GM10266 (cell line): ENCODE measurements around the gene ABCG2.

Experiments used
- DNase-seq: peaks from one replicate; pipeline ENCODE4 v3.0.0; 2012; ENCODE audit errors: extremely low spot score
- TF ChIP-seq, protein P1 (sequence below): IDR thresholded peaks from 2 replicates; pipeline ENCODE4 v1.5.1; 2012; ENCODE audit warnings: mild to moderate bottlenecking, low read depth; ENCODE audit not compliant: control insufficient read depth, insufficient read depth; ENCODE audit errors: missing control alignments

The ABCG2 gene

DNA sequence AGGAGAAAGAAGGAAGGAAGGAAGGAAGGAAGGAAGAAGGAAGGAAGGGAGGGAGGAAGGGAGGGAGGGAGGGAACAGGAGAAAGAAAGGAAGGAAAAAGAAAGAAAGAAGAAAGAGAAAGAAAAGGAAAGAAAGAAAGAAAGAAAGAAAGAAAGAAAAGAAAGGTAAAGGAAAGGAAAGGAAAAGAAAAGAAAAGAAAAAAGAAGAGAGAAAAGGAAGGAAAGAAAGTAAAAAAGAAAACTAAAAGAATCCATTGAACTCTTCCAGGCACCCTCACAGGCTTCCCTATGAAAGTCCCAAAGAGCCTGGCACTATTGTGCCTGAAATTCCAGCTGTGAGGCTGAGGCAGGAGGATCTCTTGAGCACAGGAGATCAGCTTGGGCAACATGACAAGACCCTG is 11.5 kb downstream of the ABCG2 start:
- no peak for DNase-seq
- TF ChIP-seq, protein P1, sequence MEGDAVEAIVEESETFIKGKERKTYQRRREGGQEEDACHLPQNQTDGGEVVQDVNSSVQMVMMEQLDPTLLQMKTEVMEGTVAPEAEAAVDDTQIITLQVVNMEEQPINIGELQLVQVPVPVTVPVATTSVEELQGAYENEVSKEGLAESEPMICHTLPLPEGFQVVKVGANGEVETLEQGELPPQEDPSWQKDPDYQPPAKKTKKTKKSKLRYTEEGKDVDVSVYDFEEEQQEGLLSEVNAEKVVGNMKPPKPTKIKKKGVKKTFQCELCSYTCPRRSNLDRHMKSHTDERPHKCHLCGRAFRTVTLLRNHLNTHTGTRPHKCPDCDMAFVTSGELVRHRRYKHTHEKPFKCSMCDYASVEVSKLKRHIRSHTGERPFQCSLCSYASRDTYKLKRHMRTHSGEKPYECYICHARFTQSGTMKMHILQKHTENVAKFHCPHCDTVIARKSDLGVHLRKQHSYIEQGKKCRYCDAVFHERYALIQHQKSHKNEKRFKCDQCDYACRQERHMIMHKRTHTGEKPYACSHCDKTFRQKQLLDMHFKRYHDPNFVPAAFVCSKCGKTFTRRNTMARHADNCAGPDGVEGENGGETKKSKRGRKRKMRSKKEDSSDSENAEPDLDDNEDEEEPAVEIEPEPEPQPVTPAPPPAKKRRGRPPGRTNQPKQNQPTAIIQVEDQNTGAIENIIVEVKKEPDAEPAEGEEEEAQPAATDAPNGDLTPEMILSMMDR: no peak

DNA sequence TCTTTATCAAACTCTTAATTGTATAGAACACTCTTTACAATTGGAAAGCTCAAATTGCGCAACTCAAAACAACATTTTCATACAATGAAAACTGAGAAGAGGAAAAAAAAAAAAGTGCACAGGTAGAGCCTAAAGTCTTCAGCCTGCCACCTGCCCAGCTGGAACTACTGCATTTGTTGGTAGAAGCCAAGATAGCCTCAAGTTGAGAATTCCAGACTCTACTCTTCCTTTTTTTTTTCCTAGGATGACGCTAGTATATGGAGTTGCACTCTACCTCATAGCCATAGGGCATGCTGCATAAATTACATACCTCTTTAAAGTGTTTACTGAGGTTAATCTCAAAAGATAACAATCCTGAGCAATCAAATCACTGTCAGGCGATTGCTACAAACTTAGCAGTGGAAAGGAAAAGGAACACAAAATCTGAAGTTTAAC is 13.6 kb downstream of the ABCG2 start:
- DNase-seq: no peak
- TF ChIP-seq, protein P1: no peak

DNA sequence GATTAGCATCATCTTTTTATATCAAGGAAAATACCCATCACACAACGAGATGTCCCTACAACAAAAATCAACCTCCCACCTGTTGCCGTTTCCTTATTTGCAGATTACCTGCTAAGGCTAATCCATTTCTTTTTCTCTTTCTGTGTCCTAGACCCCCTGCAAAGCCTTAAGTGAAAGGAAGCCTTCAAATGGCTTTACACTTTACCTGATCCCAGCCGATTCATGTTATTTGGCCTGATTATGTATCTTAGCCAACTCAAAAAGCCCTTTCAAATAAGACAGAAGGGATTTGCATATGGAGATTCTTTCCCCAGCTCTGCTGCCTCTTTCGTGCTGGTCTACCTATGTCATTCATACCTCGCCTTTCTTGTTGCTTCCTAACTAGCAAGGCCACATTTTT is 14.4 kb downstream of the ABCG2 start:
- DNase-seq: no peak
- TF ChIP-seq, protein P1: no peak

DNA sequence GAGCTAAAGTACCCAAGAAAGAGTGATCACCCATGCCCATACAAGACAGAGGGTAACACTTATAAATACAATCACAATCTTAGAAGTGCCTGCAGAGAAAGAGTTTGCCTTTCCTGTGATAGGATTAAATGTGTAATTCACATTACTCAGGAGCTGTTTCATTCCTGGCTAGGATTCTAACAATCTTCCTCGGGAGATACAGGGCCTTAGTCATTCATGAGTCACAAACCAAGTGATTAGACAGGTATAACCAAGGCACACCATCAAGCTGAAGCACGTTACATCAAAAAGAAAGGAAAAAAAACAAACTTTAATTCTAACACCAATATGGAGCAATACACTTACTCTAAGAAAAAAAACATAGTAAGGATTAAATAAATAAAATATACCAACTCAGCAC is 14.9 kb downstream of the ABCG2 start:
- no peak for DNase-seq
- TF ChIP-seq, protein P1: no peak

DNA sequence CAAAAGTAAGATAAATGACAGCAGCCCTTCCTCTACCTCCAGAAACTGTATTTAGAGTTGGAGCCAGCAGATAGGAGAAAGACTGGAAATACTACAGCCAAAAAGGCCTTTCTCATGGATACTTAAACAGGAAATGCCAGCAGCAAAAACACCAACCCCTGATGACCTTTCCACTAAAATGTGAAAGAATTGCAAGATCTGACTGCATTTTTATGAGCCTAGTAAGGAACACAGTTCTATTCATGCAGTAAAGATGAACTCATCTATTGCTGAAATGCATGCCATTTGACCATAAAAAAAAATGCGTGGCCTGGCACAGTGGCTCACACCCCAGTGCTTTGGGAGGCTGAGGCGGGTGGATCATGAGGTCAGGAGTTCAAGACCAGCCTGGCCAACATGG is 19.9 kb downstream of the ABCG2 start:
- TF ChIP-seq, protein P1: no peak
- no peak for DNase-seq

DNA sequence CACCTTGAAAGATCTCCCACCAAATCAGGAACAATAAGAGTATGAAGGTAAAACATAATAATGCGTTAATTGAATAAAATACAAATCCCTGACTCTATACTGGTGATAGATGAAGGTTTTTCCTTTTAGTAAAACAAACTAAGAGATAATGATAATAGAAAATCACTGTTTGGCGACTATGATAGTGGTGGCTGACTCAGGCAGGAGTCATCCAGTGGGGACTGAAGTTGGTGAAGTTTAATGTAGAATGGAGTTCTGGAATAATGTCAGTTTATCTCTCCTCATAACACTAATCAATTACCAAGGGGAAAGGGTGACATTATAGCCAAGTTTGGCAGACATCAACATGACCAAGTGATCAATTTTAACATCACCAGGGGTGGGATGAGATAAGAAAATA is 21.3 kb downstream of the ABCG2 start:
- DNase-seq: no peak

DNA sequence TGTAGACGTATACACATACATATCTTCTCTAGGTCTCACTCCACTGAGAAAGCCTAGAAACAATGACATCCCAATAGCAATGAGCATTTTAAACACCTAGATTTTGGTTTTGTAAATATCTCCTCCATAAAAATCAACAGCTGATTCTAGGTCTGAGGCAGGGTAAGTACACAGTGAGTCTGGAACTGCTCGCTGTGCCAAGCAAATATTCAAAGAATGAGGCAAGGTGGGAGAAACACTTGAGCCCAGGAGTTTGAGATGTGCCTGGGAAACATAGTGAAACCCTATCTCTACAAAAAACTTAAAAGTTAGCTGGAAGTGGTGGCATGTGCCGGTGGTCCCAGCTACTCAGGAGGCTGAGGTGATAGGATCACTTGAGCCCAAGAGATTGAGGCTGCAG is 22.2 kb downstream of the ABCG2 start:
- no peak for DNase-seq
- TF ChIP-seq, protein P1: no peak

More for the DNA sequence above, 21.3 kb downstream of the ABCG2 start:
- TF ChIP-seq, protein P1: no peak

DNA sequence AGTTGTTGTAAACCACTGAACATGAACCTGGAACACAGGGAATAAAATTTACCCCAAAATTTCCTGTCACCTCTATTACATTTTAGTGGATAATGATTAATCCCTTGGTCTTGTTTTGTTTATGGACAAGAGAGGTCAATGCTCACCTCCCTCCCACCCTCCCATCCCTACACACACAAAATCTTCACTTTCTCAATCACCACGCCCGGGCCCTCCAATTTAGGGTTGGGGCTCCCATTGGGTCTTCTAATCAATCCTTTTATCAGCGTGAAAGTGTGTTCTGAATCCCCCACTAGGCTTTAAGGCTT is 23.1 kb downstream of the ABCG2 start:
- TF ChIP-seq, protein P1: no peak
- no peak for DNase-seq
